NCI-H510A treated with DMSO at 0.1 percent for 48 hours (cell line): ENCODE measurements around the gene DERL2.

Experiments used
- DNase-seq: peaks from one replicate; lab custom pipeline; 2025; lab: John Stamatoyannopoulos, UW

DERL2 gene

GRCh38 chr17:5485270-5486205 is at the start of gene DERL2:
Gene DERL2 (minus strand): TSS chr17:5486178. CDS start chr17:5486161, 17 bp downstream.
- peak; percentile 35 for DNase-seq

GRCh38 chr17:5535436-5535835 is 49.5 kb upstream of the DERL2 start:
- DNase-seq, result no peak

GRCh38 chr17:5533486-5534315 is 47.7 kb upstream of the DERL2 start:
- no peak for DNase-seq

- no peak for DNase-seq
Observed at GRCh38 chr17:5532581-5532980, 46.6 kb upstream of the DERL2 start.

- no peak for DNase-seq
Observed at GRCh38 chr17:5531085-5531418, 45.1 kb upstream of the DERL2 start.

GRCh38 chr17:5530265-5531084 is 44.5 kb upstream of the DERL2 start:
- DNase-seq, result no peak

- DNase-seq, result no peak
Observed at GRCh38 chr17:5527601-5528250, 41.7 kb upstream of the DERL2 start.

- DNase-seq, result peak; percentile 4
Observed at GRCh38 chr17:5526821-5527598, 41.0 kb upstream of the DERL2 start.

- DNase-seq, result no peak
Observed at GRCh38 chr17:5523249-5523648, 37.3 kb upstream of the DERL2 start.

- no peak for DNase-seq
Observed at GRCh38 chr17:5522476-5522875, 36.5 kb upstream of the DERL2 start.

GRCh38 chr17:5516060-5516792 is 30.2 kb upstream of the DERL2 start:
- DNase-seq, result no peak

GRCh38 chr17:5514976-5515375 is 29.0 kb upstream of the DERL2 start:
- DNase-seq, result no peak

- no peak for DNase-seq
Observed at GRCh38 chr17:5513628-5514027, 27.6 kb upstream of the DERL2 start.

GRCh38 chr17:5511401-5512225 is 25.6 kb upstream of the DERL2 start:
- no peak for DNase-seq

GRCh38 chr17:5510771-5511170 is 24.8 kb upstream of the DERL2 start:
- DNase-seq, result no peak

GRCh38 chr17:5509482-5509881 is 23.5 kb upstream of the DERL2 start:
- no peak for DNase-seq

- peak; percentile 17 for DNase-seq
Observed at GRCh38 chr17:5508810-5509209, 22.8 kb upstream of the DERL2 start.

- no peak for DNase-seq
Observed at GRCh38 chr17:5506307-5506706, 20.3 kb upstream of the DERL2 start.

GRCh38 chr17:5502552-5502951 is 16.6 kb upstream of the DERL2 start:
- no peak for DNase-seq
